ENCODE results near the gene LRRC3C. TPM values are rescaled to one million over a fixed set of nuclear protein-coding genes. Genes with fewer than 3 reads are reported as not detected.

The LRRC3C gene
- polyA plus RNA-seq, 1 donor from 2014 or later: not detected

DNA sequence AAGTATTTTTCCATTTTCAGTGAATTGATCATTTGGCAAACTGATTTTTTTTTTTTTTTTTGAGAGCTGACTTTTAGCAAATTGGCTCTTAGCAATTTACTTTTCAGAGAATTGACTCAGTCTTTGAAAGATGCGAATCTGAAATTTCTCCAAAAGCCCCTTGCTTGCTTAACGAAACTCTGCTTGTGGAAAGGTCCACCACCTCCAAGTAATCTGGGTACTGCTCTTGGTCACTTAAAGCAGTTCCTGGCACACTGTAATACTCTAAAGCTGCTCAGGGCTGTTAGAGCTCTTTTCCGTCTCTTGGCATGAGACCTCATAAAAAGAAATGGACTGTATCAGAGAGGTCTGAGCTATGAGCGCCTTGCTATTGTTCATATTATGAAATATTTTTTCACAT lies 12.0 kb upstream of the LRRC3C start:
- H3K4me2 ChIP-seq (ENCODE audit: low read length): no peak overlapping the region
- no peaks in the 10 kb centered on the region for H3K36me3 ChIP-seq (ENCODE audit: insufficient read depth, low read length)
- no peak overlapping the region for H3K9ac ChIP-seq (ENCODE audit: low read length)
- H3K9me2 ChIP-seq (ENCODE audit: insufficient read depth, low read length): no peaks in the 10 kb centered on the region
- H3K9me3 ChIP-seq (ENCODE audit: low read length): no peaks in the 10 kb centered on the region
- no peak overlapping the region for H3K27ac ChIP-seq (ENCODE audit: low read length)
- no peaks in the 10 kb centered on the region for H3K27me3 ChIP-seq (ENCODE audit: insufficient read depth, low read depth, low read length)
- no peaks in the 10 kb centered on the region for H3K79me2 ChIP-seq (replicated peaks; ENCODE audit: insufficient read depth, low read length)
- TF ChIP-seq POLR2AphosphoS5 (IDR thresholded peaks at IDR 0.05) (no peak), RAD21 (conservative IDR thresholded peaks at IDR 0.05) (no peak), TAF1 (IDR thresholded peaks at IDR 0.05; ENCODE audit: low read depth) (no peak), CTCF (IDR thresholded peaks at IDR 0.05; ENCODE audit: poor library complexity, severe bottlenecking) (no peak), EP300 (conservative IDR thresholded peaks at IDR 0.05; ENCODE audit: poor library complexity, severe bottlenecking) (no peak), SMC3 (conservative IDR thresholded peaks at IDR 0.05; ENCODE audit: poor library complexity) (no peak), MXI1 (conservative IDR thresholded peaks at IDR 0.05; ENCODE audit: poor library complexity, severe bottlenecking) (no peak)
- H3K4me3 ChIP-seq (ENCODE audit: low read length): no peak overlapping the region
- H4K20me1 ChIP-seq (ENCODE audit: insufficient read depth): no peaks in the 10 kb centered on the region
- H3F3A ChIP-seq (ENCODE audit: insufficient read depth, low read length, poor library complexity, severe bottlenecking): no peaks in the 10 kb centered on the region
- no peak overlapping the region for H2AFZ ChIP-seq (ENCODE audit: low read depth, low read length)

GRCh38 chr17:39916918-39917317 lies 10.6 kb upstream of the LRRC3C start:
- Histone ChIP-seq H3K27me3 (ENCODE audit: insufficient read depth, low read depth, low read length) (no peaks in the 10 kb centered on the region), H3K9me2 (ENCODE audit: insufficient read depth, low read length) (no peaks in the 10 kb centered on the region), H2AFZ (ENCODE audit: low read depth, low read length) (no peak overlapping the region), H3K36me3 (ENCODE audit: insufficient read depth, low read length) (no peaks in the 10 kb centered on the region), H3F3A (ENCODE audit: insufficient read depth, low read length, poor library complexity, severe bottlenecking) (no peaks in the 10 kb centered on the region), H3K9me3 (ENCODE audit: low read length) (no peaks in the 10 kb centered on the region), H3K9ac (ENCODE audit: low read length) (no peak overlapping the region), H4K20me1 (ENCODE audit: insufficient read depth) (no peaks in the 10 kb centered on the region), H3K27ac (ENCODE audit: low read length) (no peak overlapping the region), H3K79me2 (replicated peaks; ENCODE audit: insufficient read depth, low read length) (no peaks in the 10 kb centered on the region), H3K4me2 (ENCODE audit: low read length) (no peak overlapping the region), H3K4me3 (ENCODE audit: low read length) (no peak overlapping the region)
- TF ChIP-seq MXI1 (conservative IDR thresholded peaks at IDR 0.05; ENCODE audit: poor library complexity, severe bottlenecking): no peak
- no peak for TF ChIP-seq RAD21 (conservative IDR thresholded peaks at IDR 0.05)
- no peak for TF ChIP-seq SMC3 (conservative IDR thresholded peaks at IDR 0.05; ENCODE audit: poor library complexity)
- no peak for TF ChIP-seq CTCF (IDR thresholded peaks at IDR 0.05; ENCODE audit: poor library complexity, severe bottlenecking)
- TF ChIP-seq, protein P1, sequence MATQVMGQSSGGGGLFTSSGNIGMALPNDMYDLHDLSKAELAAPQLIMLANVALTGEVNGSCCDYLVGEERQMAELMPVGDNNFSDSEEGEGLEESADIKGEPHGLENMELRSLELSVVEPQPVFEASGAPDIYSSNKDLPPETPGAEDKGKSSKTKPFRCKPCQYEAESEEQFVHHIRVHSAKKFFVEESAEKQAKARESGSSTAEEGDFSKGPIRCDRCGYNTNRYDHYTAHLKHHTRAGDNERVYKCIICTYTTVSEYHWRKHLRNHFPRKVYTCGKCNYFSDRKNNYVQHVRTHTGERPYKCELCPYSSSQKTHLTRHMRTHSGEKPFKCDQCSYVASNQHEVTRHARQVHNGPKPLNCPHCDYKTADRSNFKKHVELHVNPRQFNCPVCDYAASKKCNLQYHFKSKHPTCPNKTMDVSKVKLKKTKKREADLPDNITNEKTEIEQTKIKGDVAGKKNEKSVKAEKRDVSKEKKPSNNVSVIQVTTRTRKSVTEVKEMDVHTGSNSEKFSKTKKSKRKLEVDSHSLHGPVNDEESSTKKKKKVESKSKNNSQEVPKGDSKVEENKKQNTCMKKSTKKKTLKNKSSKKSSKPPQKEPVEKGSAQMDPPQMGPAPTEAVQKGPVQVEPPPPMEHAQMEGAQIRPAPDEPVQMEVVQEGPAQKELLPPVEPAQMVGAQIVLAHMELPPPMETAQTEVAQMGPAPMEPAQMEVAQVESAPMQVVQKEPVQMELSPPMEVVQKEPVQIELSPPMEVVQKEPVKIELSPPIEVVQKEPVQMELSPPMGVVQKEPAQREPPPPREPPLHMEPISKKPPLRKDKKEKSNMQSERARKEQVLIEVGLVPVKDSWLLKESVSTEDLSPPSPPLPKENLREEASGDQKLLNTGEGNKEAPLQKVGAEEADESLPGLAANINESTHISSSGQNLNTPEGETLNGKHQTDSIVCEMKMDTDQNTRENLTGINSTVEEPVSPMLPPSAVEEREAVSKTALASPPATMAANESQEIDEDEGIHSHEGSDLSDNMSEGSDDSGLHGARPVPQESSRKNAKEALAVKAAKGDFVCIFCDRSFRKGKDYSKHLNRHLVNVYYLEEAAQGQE (IDR thresholded peaks at IDR 0.05; ENCODE audit: borderline replicate concordance): no peak
- no peak for TF ChIP-seq EP300 (conservative IDR thresholded peaks at IDR 0.05; ENCODE audit: poor library complexity, severe bottlenecking)
- TF ChIP-seq EZH2 (IDR thresholded peaks at IDR 0.05; ENCODE audit: borderline replicate concordance, insufficient read depth, low read length, poor library complexity, severe bottlenecking): no peak
- no peak for TF ChIP-seq TAF1 (IDR thresholded peaks at IDR 0.05; ENCODE audit: low read depth)
- TF ChIP-seq POLR2AphosphoS5 (IDR thresholded peaks at IDR 0.05): no peak

Measured in neural cell (in vitro differentiated cells).